ENCODE measurements around the gene SPDYE4. TPM values are rescaled to one million over a fixed set of nuclear protein-coding genes. Genes with fewer than 3 reads are reported as not detected.

Gene SPDYE4
- total RNA-seq, 1 experiment from 2014 or later: not detected

- BruUV-seq (replicated peaks): no TSS peak
- H3K9me3 ChIP-seq (ENCODE audit: low read length): no peaks in the 10 kb centered on the region
- ATAC-seq: no peak
- H3F3A ChIP-seq (ENCODE audit: low read length, unreplicated experiment): no peaks in the 10 kb centered on the region
- POLR2A ChIA-PET (ENCODE audit: unreplicated experiment): interaction anchor here (0.6 kb wide), 1 partner anchor 18 kb away, joined by 5 read pairs; no protein-coding TSS in a partner anchor
- no peaks in the 10 kb centered on the region for H3K27me3 ChIP-seq (ENCODE audit: low read length)
- H3K4me2 ChIP-seq (ENCODE audit: low read length): no peak overlapping the region
- no peak overlapping the region for H3K9ac ChIP-seq (ENCODE audit: low read length)
- no peaks in the 10 kb centered on the region for H3K79me2 ChIP-seq (ENCODE audit: low read length)
- H4K20me1 ChIP-seq (ENCODE audit: low read length): no peaks in the 10 kb centered on the region
- CTCF ChIA-PET: no interaction called here
- TF ChIP-seq CTCF (conservative IDR thresholded peaks at IDR 0.05; ENCODE audit: low read depth, low read length) (no peak), EZH2 (IDR thresholded peaks at IDR 0.05; ENCODE audit: low read length, unreplicated experiment) (no peak), EZH2phosphoT487 (IDR thresholded peaks at IDR 0.05; ENCODE audit: borderline replicate concordance, low read length) (no peak)
- no peak overlapping the region for H3K4me3 ChIP-seq (ENCODE audit: low read length)
- intact Hi-C loops (cut with micrococcal nuclease): no loop called here
- no peak overlapping the region for H2AFZ ChIP-seq (ENCODE audit: low read length)
- H3K36me3 ChIP-seq (ENCODE audit: low read depth, low read length): no peaks in the 10 kb centered on the region
- no peak overlapping the region for H3K27ac ChIP-seq (ENCODE audit: low read length)
- H3K9me2 ChIP-seq (replicated peaks; ENCODE audit: low read length): no peaks in the 10 kb centered on the region
- H3K4me1 ChIP-seq (ENCODE audit: insufficient read depth, low read length): no peaks in the 10 kb centered on the region
- DNase-seq: no peak
Observed at GRCh38 chr17:8724451-8724850, 33.9 kb downstream of the SPDYE4 start.

GRCh38 chr17:8720596-8720995, 37.8 kb downstream of the SPDYE4 start:
- CTCF ChIA-PET: no interaction called here
- intact Hi-C loops (cut with micrococcal nuclease): no loop called here
- Histone ChIP-seq H3K4me2 (ENCODE audit: low read length) (no peak overlapping the region), H3K4me1 (ENCODE audit: insufficient read depth, low read length) (no peaks in the 10 kb centered on the region), H3K27ac (ENCODE audit: low read length) (no peak overlapping the region), H3K4me3 (ENCODE audit: low read length) (no peak overlapping the region), H2AFZ (ENCODE audit: low read length) (no peak overlapping the region), H3F3A (ENCODE audit: low read length, unreplicated experiment) (no peaks in the 10 kb centered on the region), H3K27me3 (ENCODE audit: low read length) (no peaks in the 10 kb centered on the region), H3K9me2 (replicated peaks; ENCODE audit: low read length) (no peaks in the 10 kb centered on the region), H3K9ac (ENCODE audit: low read length) (no peak overlapping the region), H3K9me3 (ENCODE audit: low read length) (no peaks in the 10 kb centered on the region), H3K36me3 (ENCODE audit: low read depth, low read length) (no peaks in the 10 kb centered on the region), H4K20me1 (ENCODE audit: low read length) (no peaks in the 10 kb centered on the region), H3K79me2 (ENCODE audit: low read length) (no peaks in the 10 kb centered on the region)
- DNase-seq (no peak), ATAC-seq (no peak)
- TF ChIP-seq EZH2phosphoT487 (IDR thresholded peaks at IDR 0.05; ENCODE audit: borderline replicate concordance, low read length) (no peak), EZH2 (IDR thresholded peaks at IDR 0.05; ENCODE audit: low read length, unreplicated experiment) (no peak)
- no TSS peak for BruUV-seq (replicated peaks)
- POLR2A ChIA-PET (ENCODE audit: unreplicated experiment): no interaction called here

- no peaks in the 10 kb centered on the region for H3K9me3 ChIP-seq (ENCODE audit: low read length)
- no peaks in the 10 kb centered on the region for H3K27me3 ChIP-seq (ENCODE audit: low read length)
- no peak overlapping the region for H2AFZ ChIP-seq (ENCODE audit: low read length)
- TF ChIP-seq EZH2 (IDR thresholded peaks at IDR 0.05; ENCODE audit: low read length, unreplicated experiment) (no peak), CTCF (conservative IDR thresholded peaks at IDR 0.05; ENCODE audit: low read depth, low read length) (no peak), EZH2phosphoT487 (IDR thresholded peaks at IDR 0.05; ENCODE audit: borderline replicate concordance, low read length) (no peak)
- H3F3A ChIP-seq (ENCODE audit: low read length, unreplicated experiment): no peaks in the 10 kb centered on the region
- ChIA-PET CTCF (no interaction called here), POLR2A (ENCODE audit: unreplicated experiment) (no interaction called here)
- H3K27ac ChIP-seq (ENCODE audit: low read length): no peak overlapping the region
- DNase-seq (no peak), ATAC-seq (no peak)
- no TSS peak for BruUV-seq (replicated peaks)
- no peak overlapping the region for H3K4me3 ChIP-seq (ENCODE audit: low read length)
- no peaks in the 10 kb centered on the region for H3K4me1 ChIP-seq (ENCODE audit: insufficient read depth, low read length)
- no peaks in the 10 kb centered on the region for H3K79me2 ChIP-seq (ENCODE audit: low read length)
- no peak overlapping the region for H3K9ac ChIP-seq (ENCODE audit: low read length)
- intact Hi-C loops (cut with micrococcal nuclease): no loop called here
- no peaks in the 10 kb centered on the region for H3K36me3 ChIP-seq (ENCODE audit: low read depth, low read length)
- H3K9me2 ChIP-seq (replicated peaks; ENCODE audit: low read length): no peaks in the 10 kb centered on the region
- H3K4me2 ChIP-seq (ENCODE audit: low read length): no peak overlapping the region
- no peaks in the 10 kb centered on the region for H4K20me1 ChIP-seq (ENCODE audit: low read length)
Observed at GRCh38 chr17:8719291-8720246, 38.8 kb downstream of the SPDYE4 start.
